ENCODE results near the gene SNX8. TPM values are rescaled to one million over a fixed set of nuclear protein-coding genes. Genes with fewer than 3 reads are reported as not detected.

Gene SNX8
- total and polyA plus RNA-seq, 9 of the 15 experiments (the other 6 are each of a cell fraction or from before 2014, with no cell fraction given) = 2.7 to 51.6 (median 16.9) TPM

DNA sequence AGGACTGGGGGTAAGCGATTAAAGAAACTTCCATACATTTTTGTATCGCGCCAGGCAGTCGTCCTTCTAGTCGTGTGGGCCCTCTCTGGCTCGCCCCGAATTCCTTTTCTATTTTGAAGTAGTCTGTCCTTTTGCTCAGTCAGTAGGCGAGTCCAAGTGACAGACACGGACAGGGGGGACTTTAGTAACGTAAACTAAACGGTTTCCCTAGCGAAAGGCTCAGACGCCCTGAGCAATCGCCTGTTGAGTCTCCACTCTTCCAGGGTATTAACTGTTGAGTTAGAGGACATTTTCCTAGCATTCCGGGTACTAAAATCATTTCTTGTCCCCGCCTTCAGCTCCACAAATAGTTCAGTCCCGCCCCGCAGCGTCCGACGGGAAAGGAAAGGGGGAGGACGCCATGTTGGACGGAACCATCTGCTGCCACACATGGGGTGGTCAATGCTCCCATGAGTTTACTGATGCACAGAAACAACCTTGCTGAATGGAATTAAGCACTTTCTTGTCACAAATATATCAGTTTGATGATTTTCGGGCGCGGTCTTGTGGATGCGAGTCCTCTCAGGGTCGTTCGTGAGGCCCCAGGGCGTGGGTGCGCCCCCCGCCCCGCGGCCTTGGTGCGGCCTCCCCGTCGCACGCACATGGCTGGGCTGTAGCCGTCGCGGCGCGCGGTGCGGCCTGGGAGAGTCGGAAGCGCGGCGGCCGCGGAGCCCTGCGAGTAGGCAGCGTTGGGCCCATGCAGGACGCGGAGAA lies 40.1 kb upstream of the SNX8 start, which contains the start of gene EIF3B:
Gene EIF3B (plus strand): TSS at position 642 of the 753 bp plus-strand sequence. CDS start 95 bp downstream, at position 737.
- peak within 1 kb of the TSS; percentile 93 for H3K4me3 ChIP-seq
- peaks cover 38% of the 10 kb centered on the region for H3K36me3 ChIP-seq (ENCODE audit: control insufficient read depth, insufficient read depth, low read length)
- H3K9me1 ChIP-seq (ENCODE audit: control insufficient read depth, insufficient read depth, low read length) = no peaks in the 10 kb centered on the region
- ChIA-PET POLR2A (interaction anchor here (0.6 to 1.6 kb wide), 19 partner anchors 8 to 787 kb away, joined by 3 to 6 read pairs (median 3); partner anchors contain the start of genes MAD1L1, MRM2, NUDT1 and SNX8), CTCF (ENCODE audit: low intra/inter-chr PET ratio) (no interaction called here)
- intact Hi-C loops (cut with micrococcal nuclease) = loop anchor here (5.0 kb wide), 1 partner anchor 252 kb away; no protein-coding TSS in a partner anchor
- ATAC-seq = peak; percentile 88
- BruUV-seq (replicated peaks) = no TSS peak
- peak; percentile 75 to 94 (median 85) for DNase-seq (ENCODE audit: extremely low read depth in 1 of 4, low spot score in 3 of 4)
- FAIRE-seq = peak; percentile 94
- in situ Hi-C loops (cut with MboI) = no loop called here
- H2AFZ ChIP-seq (ENCODE audit: low read depth, low read length) = peak within 1 kb of the TSS; percentile 100
- no peaks in the 10 kb centered on the region for H3K9me3 ChIP-seq (replicated peaks; ENCODE audit: control insufficient read depth, insufficient read depth, low read depth, low read length)
- WGBS (ENCODE audit: insufficient coverage, low coverage, missing lambda C conversion rate) = under 1% methylated on average over 55 of the region's 55 CpGs
- peak within 1 kb of the TSS; percentile 92 for H3K4me2 ChIP-seq (ENCODE audit: insufficient read depth, low read length)
- peaks cover 39% of the 10 kb centered on the region for H4K20me1 ChIP-seq (replicated peaks; ENCODE audit: control insufficient read depth, insufficient read depth, low read length)
- peak within 1 kb of the TSS; percentile 94 to 100 for H3K9ac ChIP-seq (ENCODE audit: insufficient read depth in 1 of 2, low read depth in 2 of 2, low read length in 2 of 2)
- peak within 1 kb of the TSS; percentile 100 for H3K27ac ChIP-seq (ENCODE audit: extremely low read depth, low read depth, low read length)
- H3K4me1 ChIP-seq (replicated peaks in 1 of 2; ENCODE audit: control insufficient read depth in 2 of 2, insufficient read depth in 2 of 2, low read length in 2 of 2) = peaks cover 24 to 48% of the 10 kb centered on the region in 2 experiments; a peak in 4 of 5 replicates
- no peaks in the 10 kb centered on the region for H3K27me3 ChIP-seq (ENCODE audit: control insufficient read depth in 2 of 2, insufficient read depth in 2 of 2, low read length in 2 of 2)
- H3K79me2 ChIP-seq (ENCODE audit: control insufficient read depth, insufficient read depth, low read length) = peaks cover 60% of the 10 kb centered on the region
- TF ChIP-seq HDAC1 (IDR thresholded peaks at IDR 0.05) (peak in 1 of 2 experiments; percentile 84; a peak in 2 of 4 replicates), CBX8 (IDR thresholded peaks at IDR 0.05; ENCODE audit: borderline replicate concordance, extremely low read depth, low read depth, low read length, poor library complexity, severe bottlenecking) (no peak), TAF1 (IDR thresholded peaks at IDR 0.05; ENCODE audit: control insufficient read depth, extremely low read depth, insufficient read depth, low read length, severe bottlenecking) (peak; percentile 84), NCOA6 (IDR thresholded peaks at IDR 0.05) (0 out of 2 replicates have a peak, but pooled peaks have one; percentile 29), YY1 (IDR thresholded peaks at IDR 0.05; ENCODE audit: borderline replicate concordance in 1 of 3, control insufficient read depth in 1 of 3, extremely low read depth in 1 of 3, insufficient read depth in 3 of 3, insufficient read length in 1 of 3, insufficient replicate concordance in 2 of 3, low read depth in 1 of 3, low read length in 2 of 3) (peak; percentile 83 to 95 (median 90)), ETV5 (CRISPR knock-in tag; IDR thresholded peaks at IDR 0.05; ENCODE audit: low read depth) (peak; percentile 47; the same call in 1 of the 2 replicates), SMAD1 (IDR thresholded peaks at IDR 0.05; ENCODE audit: low read depth, low read length, partially characterized antibody) (peak; percentile 52), ZNF24 (IDR thresholded peaks at IDR 0.05) (no peak), NEUROD1 (IDR thresholded peaks at IDR 0.05; ENCODE audit: borderline replicate concordance, low read depth, low read length, partially characterized antibody) (peak; percentile 90), ZNF444 (CRISPR knock-in tag; IDR thresholded peaks at IDR 0.05) (no peak), EZH2 (IDR thresholded peaks at IDR 0.05; ENCODE audit: borderline replicate concordance, low read depth, low read length) (no peak), ZNF239 (CRISPR knock-in tag; IDR thresholded peaks at IDR 0.05) (peak; percentile 19; the same call in 1 of the 2 replicates), TBL1XR1 (IDR thresholded peaks at IDR 0.05; ENCODE audit: low read length in 2 of 2) (peak in 1 of 2 experiments; percentile 46; a peak in 1 of 4 replicates)
- TF ChIP-seq, protein P1, sequence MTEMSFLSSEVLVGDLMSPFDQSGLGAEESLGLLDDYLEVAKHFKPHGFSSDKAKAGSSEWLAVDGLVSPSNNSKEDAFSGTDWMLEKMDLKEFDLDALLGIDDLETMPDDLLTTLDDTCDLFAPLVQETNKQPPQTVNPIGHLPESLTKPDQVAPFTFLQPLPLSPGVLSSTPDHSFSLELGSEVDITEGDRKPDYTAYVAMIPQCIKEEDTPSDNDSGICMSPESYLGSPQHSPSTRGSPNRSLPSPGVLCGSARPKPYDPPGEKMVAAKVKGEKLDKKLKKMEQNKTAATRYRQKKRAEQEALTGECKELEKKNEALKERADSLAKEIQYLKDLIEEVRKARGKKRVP (CRISPR knock-in tag; IDR thresholded peaks at IDR 0.05) = peak; percentile 47; the same call in 1 of the 2 replicates
- TF ChIP-seq, protein P2, sequence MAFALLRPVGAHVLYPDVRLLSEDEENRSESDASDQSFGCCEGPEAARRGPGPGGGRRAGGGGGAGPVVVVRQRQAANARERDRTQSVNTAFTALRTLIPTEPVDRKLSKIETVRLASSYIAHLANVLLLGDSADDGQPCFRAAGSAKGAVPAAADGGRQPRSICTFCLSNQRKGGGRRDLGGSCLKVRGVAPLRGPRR (CRISPR knock-in tag; IDR thresholded peaks at IDR 0.05) = no peak
- TF ChIP-seq, protein P3, sequence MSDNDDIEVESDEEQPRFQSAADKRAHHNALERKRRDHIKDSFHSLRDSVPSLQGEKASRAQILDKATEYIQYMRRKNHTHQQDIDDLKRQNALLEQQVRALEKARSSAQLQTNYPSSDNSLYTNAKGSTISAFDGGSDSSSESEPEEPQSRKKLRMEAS (CRISPR knock-in tag; IDR thresholded peaks at IDR 0.05) = peak; percentile 87
- TF ChIP-seq, protein P4, sequence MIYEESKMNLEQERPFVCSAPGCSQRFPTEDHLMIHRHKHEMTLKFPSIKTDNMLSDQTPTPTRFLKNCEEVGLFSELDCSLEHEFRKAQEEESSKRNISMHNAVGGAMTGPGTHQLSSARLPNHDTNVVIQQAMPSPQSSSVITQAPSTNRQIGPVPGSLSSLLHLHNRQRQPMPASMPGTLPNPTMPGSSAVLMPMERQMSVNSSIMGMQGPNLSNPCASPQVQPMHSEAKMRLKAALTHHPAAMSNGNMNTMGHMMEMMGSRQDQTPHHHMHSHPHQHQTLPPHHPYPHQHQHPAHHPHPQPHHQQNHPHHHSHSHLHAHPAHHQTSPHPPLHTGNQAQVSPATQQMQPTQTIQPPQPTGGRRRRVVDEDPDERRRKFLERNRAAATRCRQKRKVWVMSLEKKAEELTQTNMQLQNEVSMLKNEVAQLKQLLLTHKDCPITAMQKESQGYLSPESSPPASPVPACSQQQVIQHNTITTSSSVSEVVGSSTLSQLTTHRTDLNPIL (CRISPR knock-in tag; IDR thresholded peaks at IDR 0.05) = no peak

All from K562 (cell line).